ENCODE measurements around the gene PRSS53.

GRCh38 chr16:31085411-31085810 is 3.3 kb downstream of the PRSS53 start:
- no peak for TF ChIP-seq CTCF (IDR thresholded peaks at IDR 0.05)
- TF ChIP-seq POLR2A (IDR thresholded peaks at IDR 0.05) = no peak

All from heart left ventricle (tissue), 13 donors.